HUES6 (cell line): ENCODE results near the gene ACTL7A.

ENCODE experiments used
- H3K27ac ChIP-seq: 2 replicates; pipeline ENCODE4 v1.7.0; 2013; ENCODE audit warnings: low read depth, mild to moderate bottlenecking, low read length, inconsistent platforms
- H3K27me3 ChIP-seq: 2 replicates; pipeline ENCODE4 v1.6.1; 2013; ENCODE audit warnings: low read length; ENCODE audit not compliant: control insufficient read depth, insufficient read depth
- H3K36me3 ChIP-seq: 2 replicates; pipeline ENCODE4 v1.6.1; 2013; ENCODE audit warnings: low read length; ENCODE audit not compliant: control insufficient read depth, insufficient read depth
- H3K4me1 ChIP-seq: 2 replicates; pipeline ENCODE4 v1.6.1; 2013; ENCODE audit warnings: low read length; ENCODE audit not compliant: control insufficient read depth, insufficient read depth
- H3K4me3 ChIP-seq: 2 replicates; pipeline ENCODE4 v1.5.1; 2013; ENCODE audit warnings: low read depth, low read length
- H3K9ac ChIP-seq: one replicate; pipeline ENCODE4 v1.6.1; 2013; ENCODE audit warnings: mild to moderate bottlenecking, low read length
- H3K9me3 ChIP-seq: 2 replicates; pipeline ENCODE4 v1.6.1; 2013; ENCODE audit warnings: low read depth, low read length; ENCODE audit not compliant: control insufficient read depth, insufficient read depth

Gene ACTL7A

GRCh38 chr9:108861997-108862396, at the start of gene ACTL7A:
TSS of gene ACTL7A (plus strand) at chr9:108862266. CDS start at chr9:108862323, 57 bp downstream.
- Histone ChIP-seq H3K36me3 (no peaks in the 10 kb centered on the region), H3K4me3 (no peak within 1 kb of the TSS), H3K9me3 (no peaks in the 10 kb centered on the region), H3K27ac (no peak within 1 kb of the TSS), H3K4me1 (no peaks in the 10 kb centered on the region), H3K27me3 (no peaks in the 10 kb centered on the region), H3K9ac (no peak within 1 kb of the TSS)

DNA sequence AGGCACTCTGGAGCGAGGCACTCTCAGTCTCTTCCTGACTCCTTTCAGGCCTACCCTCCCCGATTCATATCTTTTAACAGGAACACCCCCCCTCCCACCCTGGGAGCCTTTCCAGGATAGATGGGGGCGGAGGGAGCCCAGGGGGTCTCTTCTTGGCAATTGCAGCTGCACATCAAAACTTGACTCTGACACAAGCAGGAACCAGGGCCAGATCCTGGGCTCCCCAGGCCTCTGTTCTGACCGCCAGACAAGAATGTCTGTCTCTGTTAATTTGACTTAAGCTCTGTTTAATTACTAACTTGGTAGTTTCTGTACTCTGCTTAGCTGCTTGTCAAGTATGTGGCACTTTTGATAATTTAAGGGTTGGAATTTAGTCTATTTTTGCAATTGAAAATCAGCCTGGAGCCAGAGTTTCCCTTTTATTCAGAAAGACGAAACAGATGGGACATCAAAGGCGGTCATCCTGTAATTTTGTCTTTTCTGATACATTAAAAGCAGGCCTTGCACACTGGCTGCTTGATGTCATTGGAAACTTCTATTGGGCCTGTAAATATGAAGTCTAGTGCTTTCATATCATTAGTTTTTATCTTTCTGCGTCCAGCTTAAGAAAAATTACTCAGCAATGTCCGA, 49.6 kb upstream of the ACTL7A start:
- no peak overlapping the region for H3K27ac ChIP-seq
- H3K27me3 ChIP-seq: no peaks in the 10 kb centered on the region
- H3K4me1 ChIP-seq: peaks cover 2% of the 10 kb centered on the region; the same call in 1 of the 2 replicates
- no peaks in the 10 kb centered on the region for H3K36me3 ChIP-seq
- H3K9ac ChIP-seq: no peak overlapping the region
- H3K4me3 ChIP-seq: no peak overlapping the region
- H3K9me3 ChIP-seq: no peaks in the 10 kb centered on the region

DNA sequence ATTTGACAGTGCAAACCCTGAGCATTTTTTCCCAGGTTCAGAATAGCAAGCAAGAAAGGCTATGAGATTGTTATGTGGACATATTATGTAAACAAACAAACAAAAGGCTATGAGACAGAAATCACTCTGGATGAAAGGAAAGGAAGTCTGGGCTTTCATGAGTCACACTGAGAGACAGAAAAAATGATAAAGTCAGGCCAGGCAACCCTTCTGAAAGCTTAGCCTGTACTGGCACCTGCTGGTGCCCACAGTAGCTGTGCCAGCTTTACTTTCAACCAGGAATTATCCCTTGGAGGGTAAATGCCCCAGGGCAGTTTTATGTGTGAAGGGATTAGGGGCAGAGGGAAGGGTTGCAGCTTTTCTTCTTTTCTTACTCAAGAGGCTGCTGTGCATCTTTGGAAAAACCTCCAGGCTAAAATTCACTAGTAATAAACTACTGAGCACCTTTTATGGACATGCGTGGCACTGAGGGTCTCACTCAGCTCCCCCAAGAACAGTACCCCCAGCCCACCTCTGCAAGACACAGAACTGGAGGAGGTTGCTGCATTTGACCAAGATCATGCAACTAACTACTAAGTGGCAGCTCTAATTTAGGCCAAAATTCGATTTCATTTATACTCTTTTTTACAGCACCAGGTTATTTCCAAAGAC, 48.0 kb upstream of the ACTL7A start:
- peaks cover 2% of the 10 kb centered on the region; the same call in 1 of the 2 replicates for H3K4me1 ChIP-seq
- H3K9ac ChIP-seq: no peak overlapping the region

GRCh38 chr9:108815156-108815555, 46.9 kb upstream of the ACTL7A start:
- no peak overlapping the region for H3K9ac ChIP-seq
- no peaks in the 10 kb centered on the region for H3K36me3 ChIP-seq
- H3K9me3 ChIP-seq: no peaks in the 10 kb centered on the region
- no peaks in the 10 kb centered on the region for H3K27me3 ChIP-seq
- H3K4me3 ChIP-seq: no peak overlapping the region
- peaks cover 2% of the 10 kb centered on the region; the same call in 1 of the 2 replicates for H3K4me1 ChIP-seq
- H3K27ac ChIP-seq: no peak overlapping the region

More for the DNA sequence above, 48.0 kb upstream of the ACTL7A start:
- Histone ChIP-seq H3K4me3 (no peak overlapping the region), H3K27me3 (no peaks in the 10 kb centered on the region), H3K9me3 (no peaks in the 10 kb centered on the region), H3K27ac (no peak overlapping the region), H3K36me3 (no peaks in the 10 kb centered on the region)

GRCh38 chr9:108816037-108816436, 46.0 kb upstream of the ACTL7A start:
- Histone ChIP-seq H3K9ac (no peak overlapping the region), H3K27ac (no peak overlapping the region), H3K4me3 (no peak overlapping the region), H3K4me1 (peaks cover 2% of the 10 kb centered on the region; the same call in 1 of the 2 replicates), H3K27me3 (no peaks in the 10 kb centered on the region), H3K9me3 (no peaks in the 10 kb centered on the region), H3K36me3 (no peaks in the 10 kb centered on the region)

GRCh38 chr9:108823829-108824228, 38.2 kb upstream of the ACTL7A start:
- Histone ChIP-seq H3K4me1 (no peaks in the 10 kb centered on the region), H3K36me3 (no peaks in the 10 kb centered on the region), H3K4me3 (no peak overlapping the region), H3K9me3 (peaks cover 29% of the 10 kb centered on the region), H3K27ac (no peak overlapping the region), H3K27me3 (no peaks in the 10 kb centered on the region), H3K9ac (no peak overlapping the region)

DNA sequence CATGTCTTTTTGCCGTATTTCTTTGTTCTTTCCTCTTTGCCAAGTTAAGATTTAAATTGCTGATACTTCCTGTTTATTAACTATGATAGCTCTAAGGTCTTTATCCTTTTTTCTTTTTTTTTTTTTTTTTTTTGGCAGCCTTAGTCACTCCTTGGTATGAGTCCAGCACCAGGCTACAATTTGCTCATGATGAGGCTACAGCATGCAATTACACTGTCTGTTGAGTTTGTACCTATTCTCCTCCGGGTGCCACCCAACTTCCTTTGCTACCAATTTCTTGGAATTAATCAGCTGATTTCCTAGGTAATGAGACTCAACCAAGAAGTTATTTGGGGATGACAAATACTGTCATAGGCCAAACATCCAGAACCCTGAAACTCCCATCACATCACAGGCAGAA, 31.8 kb upstream of the ACTL7A start:
- Histone ChIP-seq H3K27ac (no peak overlapping the region), H3K36me3 (no peaks in the 10 kb centered on the region), H3K27me3 (no peaks in the 10 kb centered on the region), H3K4me1 (no peaks in the 10 kb centered on the region), H3K4me3 (no peak overlapping the region), H3K9me3 (peaks cover 9% of the 10 kb centered on the region; the same call in 1 of the 2 replicates), H3K9ac (no peak overlapping the region)

- no peak overlapping the region for H3K4me3 ChIP-seq
- H3K4me1 ChIP-seq: peaks cover 8% of the 10 kb centered on the region
- no peaks in the 10 kb centered on the region for H3K9me3 ChIP-seq
- no peaks in the 10 kb centered on the region for H3K27me3 ChIP-seq
- no peak overlapping the region for H3K9ac ChIP-seq
- no peak overlapping the region for H3K27ac ChIP-seq
- H3K36me3 ChIP-seq: no peaks in the 10 kb centered on the region
Measured at GRCh38 chr9:108831496-108832178, 30.4 kb upstream of the ACTL7A start.

DNA sequence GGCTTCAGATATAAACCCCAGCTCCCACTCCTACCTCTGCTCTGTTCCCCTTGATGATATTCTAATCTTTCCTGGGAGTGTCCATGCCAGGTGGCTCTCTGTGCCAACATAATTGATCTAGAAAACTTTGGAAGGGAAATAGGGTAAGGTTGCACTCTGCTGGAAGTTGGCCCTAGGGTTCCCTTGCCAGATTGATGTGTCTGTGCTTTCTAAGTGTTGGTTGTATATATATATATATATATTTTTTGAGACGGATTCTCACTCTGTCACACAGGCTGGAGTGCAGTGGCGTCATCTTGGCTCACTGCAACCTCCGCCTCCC, 29.9 kb upstream of the ACTL7A start:
- H3K4me1 ChIP-seq: peaks cover 8% of the 10 kb centered on the region
- no peaks in the 10 kb centered on the region for H3K36me3 ChIP-seq
- H3K9me3 ChIP-seq: no peaks in the 10 kb centered on the region
- no peaks in the 10 kb centered on the region for H3K27me3 ChIP-seq
- H3K9ac ChIP-seq: no peak overlapping the region
- no peak overlapping the region for H3K27ac ChIP-seq
- no peak overlapping the region for H3K4me3 ChIP-seq

GRCh38 chr9:108834959-108835665, 27.0 kb upstream of the ACTL7A start:
- Histone ChIP-seq H3K27me3 (no peaks in the 10 kb centered on the region), H3K4me1 (peaks cover 8% of the 10 kb centered on the region), H3K9ac (no peak overlapping the region), H3K27ac (no peak overlapping the region), H3K4me3 (no peak overlapping the region), H3K9me3 (no peaks in the 10 kb centered on the region), H3K36me3 (no peaks in the 10 kb centered on the region)

DNA sequence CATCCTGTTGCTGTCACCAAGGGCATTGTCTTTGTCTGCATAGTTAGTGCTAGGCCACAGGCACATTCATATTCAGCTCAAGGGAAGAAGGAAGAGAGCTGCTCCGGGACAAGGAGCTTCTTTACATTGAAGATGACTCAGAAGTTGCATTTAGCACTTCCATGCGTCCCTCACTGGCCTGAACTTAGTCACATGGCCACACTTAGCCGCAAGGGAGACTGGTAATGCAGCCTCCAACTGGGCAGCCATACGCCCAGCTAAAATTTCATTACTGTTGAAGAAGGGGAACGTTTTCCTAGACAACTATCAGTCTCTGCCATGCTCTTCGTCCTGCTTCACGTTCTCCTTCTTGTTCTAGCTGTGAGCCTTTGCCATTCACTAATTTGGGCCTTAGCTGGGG, 26.2 kb upstream of the ACTL7A start:
- Histone ChIP-seq H3K36me3 (no peaks in the 10 kb centered on the region), H3K27me3 (no peaks in the 10 kb centered on the region), H3K9ac (no peak overlapping the region), H3K9me3 (no peaks in the 10 kb centered on the region), H3K27ac (no peak overlapping the region), H3K4me3 (no peak overlapping the region), H3K4me1 (peaks cover 8% of the 10 kb centered on the region)
